HCT116 (cell line): ENCODE results near the gene TRABD. TPM values are rescaled to one million over a fixed set of nuclear protein-coding genes. Genes with fewer than 3 reads are reported as not detected.

ENCODE experiments used
- ATAC-seq: fragments of 200-7000 bp; cut with Tn5 transposase; 2 replicates; pipeline ENCODE4 v1.9.1; 2020; ENCODE audit warnings: mild to moderate bottlenecking, moderate library complexity
- BruUV-seq: library from RNA; stranded (reverse); fragments of 400-500 nt; replicated peaks from 2 replicates; lab custom pipeline; 2021; lab: Mats Ljungman, UMichigan
- CTCF ChIA-PET: fragments of 300-600 bp; sonication (Branson Sonifier 250); formaldehyde crosslinking; loops from one replicate; lab custom pipeline; 2021; ENCODE audit warnings: antibody characterized with exemption; lab: Charles Lee
- POLR2A ChIA-PET: fragments of 300-600, 350-600 bp; sonication (Branson Sonifier 250); formaldehyde crosslinking; loops from one replicate; lab custom pipeline; 2021; ENCODE audit warnings: antibody characterized with exemption; lab: Charles Lee
- RAD21 ChIA-PET, 2 experiments: fragments of 300-600 bp; sonication (Branson Sonifier 250); formaldehyde crosslinking; loops; one replicate each; lab custom pipeline; 2023; ENCODE audit warnings: low total read pairs in 2 of 2; ENCODE audit not compliant: uncharacterized antibody in 2 of 2, unreplicated experiment in 2 of 2, low non-redundant PET in 1 of 2; lab: Charles Lee
- DNase-seq: peaks from one replicate; pipeline ENCODE4 v3.0.0-alpha.2; 2010; ENCODE audit warnings: low read depth, low spot score
- H2AFZ ChIP-seq: fragments of 200-600 bp; shearing (Covaris generic), sonication (generic); 2 replicates; pipeline ENCODE4 v1.6.1; 2017; ENCODE audit warnings: low read depth, mixed run types, mixed read lengths, antibody characterized with exemption, low read length; ENCODE audit not compliant: poor library complexity, severe bottlenecking
- H3K27ac ChIP-seq: 2 replicates; pipeline ENCODE4 v1.5.1; 2012; ENCODE audit warnings: low read depth, low read length
- H3K27me3 ChIP-seq: fragments of 200-600 bp; sonication (generic); 2 replicates; pipeline ENCODE4 v1.6.1; 2016; ENCODE audit warnings: mixed run types, low read length, mixed read lengths; ENCODE audit not compliant: insufficient read depth
- H3K36me3 ChIP-seq, 2 experiments: fragments of 200-500 bp in 1 of 2; fragments of 200-600 bp in 1 of 2; sonication (Bioruptor generic) in 1 of 2; sonication (generic) in 1 of 2; 2 replicates each; pipeline versions ENCODE4 v1.5.1 to v1.6.1; 2014 to 2016; ENCODE audit warnings: low read length in 2 of 2, inconsistent platforms in 1 of 2, mixed read lengths in 1 of 2, mixed run types in 1 of 2; ENCODE audit not compliant: insufficient read depth in 2 of 2, control insufficient read depth in 1 of 2
- H3K4me1 ChIP-seq, 2 experiments: fragments of 200-600 bp in 1 of 2; sonication (generic) in 1 of 2; 2 replicates each; pipeline versions ENCODE4 v1.5.1 to v1.6.1; 2012 to 2017; ENCODE audit warnings: low read length in 2 of 2, inconsistent platforms in 1 of 2, mild to moderate bottlenecking in 1 of 2, mixed read lengths in 1 of 2, mixed run types in 1 of 2, moderate library complexity in 1 of 2; ENCODE audit not compliant: insufficient read depth in 2 of 2, control insufficient read depth in 1 of 2
- H3K4me2 ChIP-seq: fragments of 200-600 bp; sonication (generic); 2 replicates; pipeline ENCODE4 v1.6.1; 2017; ENCODE audit warnings: mixed run types, low read length, mixed read lengths
- H3K4me3 ChIP-seq, 2 experiments: fragments of 200-600 bp in 1 of 2; sonication (generic) in 1 of 2; replicated peaks in 1 of 2; 2 replicates each; pipeline ENCODE4 v1.5.1; 2011 to 2016; ENCODE audit warnings: low read length in 2 of 2, control low read depth in 1 of 2, low read depth in 1 of 2, mild to moderate bottlenecking in 1 of 2, mixed read lengths in 1 of 2, mixed run types in 1 of 2
- H3K79me2 ChIP-seq: fragments of 200-600 bp; sonication (generic); 2 replicates; pipeline ENCODE4 v1.6.1; 2017; ENCODE audit warnings: mild to moderate bottlenecking, mixed run types, low read length, moderate library complexity, mixed read lengths; ENCODE audit not compliant: insufficient read depth
- H3K9ac ChIP-seq: fragments of 200-600 bp; sonication (generic); 2 replicates; pipeline ENCODE4 v1.6.1; 2016; ENCODE audit warnings: low read length, mixed read lengths
- H3K9me2 ChIP-seq: fragments of 200-600 bp; sonication (generic), shearing (Covaris generic); 2 replicates; pipeline ENCODE4 v1.6.1; 2017; ENCODE audit warnings: mixed run types, mild to moderate bottlenecking, moderate library complexity; ENCODE audit not compliant: insufficient read depth
- H3K9me3 ChIP-seq, 2 experiments: fragments of 200-500 bp in 1 of 2; fragments of 200-600 bp in 1 of 2; sonication (Bioruptor generic) in 1 of 2; sonication (generic) in 1 of 2; 2 replicates each; pipeline ENCODE4 v1.6.1; 2014 to 2017; ENCODE audit warnings: low read length in 2 of 2, mixed read lengths in 2 of 2, inconsistent platforms in 1 of 2, low read depth in 1 of 2, mild to moderate bottlenecking in 1 of 2, mixed run types in 1 of 2, moderate library complexity in 1 of 2; ENCODE audit not compliant: control insufficient read depth in 1 of 2, insufficient read depth in 1 of 2
- H4K20me1 ChIP-seq: fragments of 200-600 bp; sonication (generic), shearing (Covaris generic); 2 replicates; pipeline ENCODE4 v1.6.1; 2017; ENCODE audit warnings: mixed run types, mild to moderate bottlenecking, moderate library complexity; ENCODE audit not compliant: insufficient read depth
- ATF3 ChIP-seq: IDR thresholded peaks from 2 replicates; pipeline ENCODE4 v1.6.1; 2012
- CBX3 ChIP-seq: IDR thresholded peaks from 2 replicates; pipeline ENCODE4 v1.6.1; 2012; ENCODE audit warnings: low read depth
- ELF1 ChIP-seq: IDR thresholded peaks from 2 replicates; pipeline ENCODE4 v1.6.1; 2012; ENCODE audit warnings: low read depth, borderline replicate concordance
- EZH2 ChIP-seq: fragments of 200-600 bp; sonication (generic); IDR thresholded peaks from 2 replicates; pipeline ENCODE4 v1.6.1; 2017; ENCODE audit warnings: antibody characterized with exemption, mixed run types
- EZH2phosphoT487 ChIP-seq: fragments of 200-600 bp; IDR thresholded peaks from 2 replicates; pipeline ENCODE4 v1.6.1; 2018; ENCODE audit warnings: antibody characterized with exemption, borderline replicate concordance
- FOSL1 ChIP-seq: IDR thresholded peaks from 2 replicates; pipeline ENCODE4 v1.6.1; 2012; ENCODE audit warnings: low read depth
- JUND ChIP-seq: IDR thresholded peaks from 2 replicates; pipeline ENCODE4 v1.6.1; 2012
- POLR2A ChIP-seq: IDR thresholded peaks from 2 replicates; pipeline ENCODE4 v1.7.0; 2011; ENCODE audit warnings: borderline replicate concordance; ENCODE audit not compliant: insufficient read depth, insufficient read length; ENCODE audit errors: extremely low read depth
- RAD21 ChIP-seq: IDR thresholded peaks from 2 replicates; pipeline ENCODE4 v1.6.1; 2012; ENCODE audit warnings: low read depth, mild to moderate bottlenecking
- REST ChIP-seq: IDR thresholded peaks from 2 replicates; pipeline ENCODE4 v1.6.1; 2012; ENCODE audit warnings: low read depth
- SIN3A ChIP-seq: IDR thresholded peaks from 2 replicates; pipeline ENCODE4 v1.6.1; 2012; ENCODE audit warnings: low read depth
- SP1 ChIP-seq: IDR thresholded peaks from 2 replicates; pipeline ENCODE4 v1.6.1; 2012; ENCODE audit warnings: low read depth
- SRF ChIP-seq: IDR thresholded peaks from 2 replicates; pipeline ENCODE4 v1.6.1; 2012; ENCODE audit warnings: low read depth
- YY1 ChIP-seq: IDR thresholded peaks from 2 replicates; pipeline ENCODE4 v1.6.1; 2011; ENCODE audit warnings: low read length, low read depth, moderate library complexity, mild to moderate bottlenecking; ENCODE audit not compliant: insufficient replicate concordance; ENCODE audit errors: extremely low read depth
- ZFX ChIP-seq: fragments of 450-650 bp; IDR thresholded peaks from 2 replicates; pipeline ENCODE4 v1.6.1; 2017
- intact Hi-C: fragments of 100-400 bp; cut with micrococcal nuclease; formaldehyde crosslinking; loops from 2 replicates; pipeline ENCODE4 v1.10.0; 2022
- total RNA-seq: library from RNA; stranded (reverse); gene quantifications from one replicate; pipeline ENCODE4 v1.2.1, GENCODE V29; 2021; ENCODE audit not compliant: unreplicated experiment
- TF ChIP-seq, protein P1 (sequence below): IDR thresholded peaks from 2 replicates; pipeline ENCODE4 v1.6.1; 2012
- TF ChIP-seq, protein P2 (sequence below), 3 experiments: fragments of 200-600 bp in 1 of 3; sonication (generic) in 1 of 3; IDR thresholded peaks in 2 of 3; conservative IDR thresholded peaks in 1 of 3; 2 replicates each; pipeline ENCODE4 v1.5.1; 2012 to 2017; ENCODE audit warnings: low read depth in 2 of 3, low read length in 2 of 3, antibody characterized with exemption in 1 of 3, borderline replicate concordance in 1 of 3, control low read depth in 1 of 3, mild to moderate bottlenecking in 1 of 3, mixed read lengths in 1 of 3, mixed run types in 1 of 3, moderate library complexity in 1 of 3; ENCODE audit not compliant: insufficient read depth in 1 of 3

The TRABD gene
- total RNA-seq, 1 experiment from 2014 or later, result 90.3 TPM

DNA sequence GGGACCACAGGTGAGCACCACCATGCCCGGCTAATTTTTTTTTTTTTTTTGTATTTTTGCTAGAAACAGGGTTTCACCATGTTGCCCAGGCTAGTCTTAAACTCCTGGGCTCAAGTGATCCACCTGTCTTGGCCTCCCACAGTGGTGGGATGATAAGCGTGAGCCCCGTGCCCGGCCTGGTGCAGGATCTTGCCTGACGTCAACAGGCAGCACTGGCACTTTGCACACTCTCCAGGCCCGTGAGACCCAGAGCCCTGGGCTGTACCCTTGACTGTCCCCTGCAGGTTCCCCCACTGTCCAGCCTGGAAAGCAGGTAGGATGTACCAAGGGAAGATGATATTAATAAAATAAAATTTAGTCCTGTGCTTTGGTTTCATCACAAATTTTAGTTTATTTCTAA, 44.3 kb upstream of the TRABD start:
- Histone ChIP-seq H3K27ac (no peak overlapping the region), H4K20me1 (no peaks in the 10 kb centered on the region), H3K79me2 (no peaks in the 10 kb centered on the region), H3K9ac (no peak overlapping the region), H3K4me1 (no peaks in the 10 kb centered on the region; a peak in 1 of 4 replicates), H3K36me3 (no peaks in the 10 kb centered on the region), H3K4me3 (no peak overlapping the region), H3K4me2 (no peak overlapping the region), H3K9me3 (no peaks in the 10 kb centered on the region), H3K9me2 (no peaks in the 10 kb centered on the region), H2AFZ (no peak overlapping the region), H3K27me3 (no peaks in the 10 kb centered on the region)
- BruUV-seq, result no TSS peak
- ChIA-PET POLR2A (no interaction called here), CTCF (no interaction called here), RAD21 (no interaction called here)
- no peak for ATAC-seq
- TF ChIP-seq ZFX (no peak), POLR2A (no peak), EZH2 (no peak), FOSL1 (no peak), RAD21 (no peak), ELF1 (no peak), EZH2phosphoT487 (no peak), SIN3A (no peak), SP1 (no peak), ATF3 (no peak), REST (no peak), YY1 (no peak), CBX3 (no peak), SRF (no peak), JUND (no peak)
- TF ChIP-seq, protein P1, sequence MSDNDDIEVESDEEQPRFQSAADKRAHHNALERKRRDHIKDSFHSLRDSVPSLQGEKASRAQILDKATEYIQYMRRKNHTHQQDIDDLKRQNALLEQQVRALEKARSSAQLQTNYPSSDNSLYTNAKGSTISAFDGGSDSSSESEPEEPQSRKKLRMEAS, result no peak
- TF ChIP-seq, protein P2, sequence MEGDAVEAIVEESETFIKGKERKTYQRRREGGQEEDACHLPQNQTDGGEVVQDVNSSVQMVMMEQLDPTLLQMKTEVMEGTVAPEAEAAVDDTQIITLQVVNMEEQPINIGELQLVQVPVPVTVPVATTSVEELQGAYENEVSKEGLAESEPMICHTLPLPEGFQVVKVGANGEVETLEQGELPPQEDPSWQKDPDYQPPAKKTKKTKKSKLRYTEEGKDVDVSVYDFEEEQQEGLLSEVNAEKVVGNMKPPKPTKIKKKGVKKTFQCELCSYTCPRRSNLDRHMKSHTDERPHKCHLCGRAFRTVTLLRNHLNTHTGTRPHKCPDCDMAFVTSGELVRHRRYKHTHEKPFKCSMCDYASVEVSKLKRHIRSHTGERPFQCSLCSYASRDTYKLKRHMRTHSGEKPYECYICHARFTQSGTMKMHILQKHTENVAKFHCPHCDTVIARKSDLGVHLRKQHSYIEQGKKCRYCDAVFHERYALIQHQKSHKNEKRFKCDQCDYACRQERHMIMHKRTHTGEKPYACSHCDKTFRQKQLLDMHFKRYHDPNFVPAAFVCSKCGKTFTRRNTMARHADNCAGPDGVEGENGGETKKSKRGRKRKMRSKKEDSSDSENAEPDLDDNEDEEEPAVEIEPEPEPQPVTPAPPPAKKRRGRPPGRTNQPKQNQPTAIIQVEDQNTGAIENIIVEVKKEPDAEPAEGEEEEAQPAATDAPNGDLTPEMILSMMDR (IDR thresholded peaks at IDR 0.05 in 2 of 3, conservative IDR thresholded peaks at IDR 0.05 in 1 of 3; ENCODE audit: borderline replicate concordance in 1 of 3, insufficient read depth in 1 of 3, low read depth in 2 of 3, low read length in 2 of 3), result no peak
- no peak for DNase-seq
- intact Hi-C loops, result no loop called here
